WERI-Rb-1 (cell line): ENCODE data around the gene ZBTB20.

Experiments used
- DNase-seq: peaks from one replicate; pipeline ENCODE4 v3.0.0-alpha.2; 2020
- H3K27ac ChIP-seq: fragments of 250-450 bp; sonication (Bioruptor Pico); 2 replicates; pipeline ENCODE4 v1.5.1; 2020; ENCODE audit warnings: mild to moderate bottlenecking, moderate library complexity
- H3K27me3 ChIP-seq: fragments of 250-450 bp; sonication (Bioruptor Pico); 2 replicates; pipeline ENCODE4 v1.5.1; 2021; ENCODE audit warnings: mild to moderate bottlenecking, low read depth, moderate library complexity; ENCODE audit not compliant: insufficient read depth, severe bottlenecking
- H3K36me3 ChIP-seq: fragments of 250-450 bp; sonication (Bioruptor Pico); 2 replicates; pipeline ENCODE4 v1.5.1; 2020; ENCODE audit warnings: mild to moderate bottlenecking, moderate library complexity
- H3K4me3 ChIP-seq: 2 replicates; pipeline ENCODE4 v1.5.1; 2011; ENCODE audit warnings: low read depth, mild to moderate bottlenecking, control low read depth, low read length
- H3K9me3 ChIP-seq: fragments of 250-450 bp; sonication (Bioruptor Pico); 2 replicates; pipeline ENCODE4 v1.5.1; 2021; ENCODE audit warnings: mild to moderate bottlenecking, moderate library complexity; ENCODE audit not compliant: severe bottlenecking
- TF ChIP-seq, protein P1 (sequence below): IDR thresholded peaks from 2 replicates; pipeline ENCODE4 v1.5.1; 2011; ENCODE audit warnings: low read depth, mild to moderate bottlenecking, control low read depth, inconsistent platforms, low read length

The ZBTB20 gene

GRCh38 chr3:114363554-114364202, 783.4 kb downstream of the ZBTB20 start:
- peaks cover 10% of the 10 kb centered on the region for H3K27me3 ChIP-seq
- H3K36me3 ChIP-seq = no peaks in the 10 kb centered on the region
- no peaks in the 10 kb centered on the region for H3K9me3 ChIP-seq
- no peak for DNase-seq
- H3K27ac ChIP-seq = no peak overlapping the region
- TF ChIP-seq, protein P1, sequence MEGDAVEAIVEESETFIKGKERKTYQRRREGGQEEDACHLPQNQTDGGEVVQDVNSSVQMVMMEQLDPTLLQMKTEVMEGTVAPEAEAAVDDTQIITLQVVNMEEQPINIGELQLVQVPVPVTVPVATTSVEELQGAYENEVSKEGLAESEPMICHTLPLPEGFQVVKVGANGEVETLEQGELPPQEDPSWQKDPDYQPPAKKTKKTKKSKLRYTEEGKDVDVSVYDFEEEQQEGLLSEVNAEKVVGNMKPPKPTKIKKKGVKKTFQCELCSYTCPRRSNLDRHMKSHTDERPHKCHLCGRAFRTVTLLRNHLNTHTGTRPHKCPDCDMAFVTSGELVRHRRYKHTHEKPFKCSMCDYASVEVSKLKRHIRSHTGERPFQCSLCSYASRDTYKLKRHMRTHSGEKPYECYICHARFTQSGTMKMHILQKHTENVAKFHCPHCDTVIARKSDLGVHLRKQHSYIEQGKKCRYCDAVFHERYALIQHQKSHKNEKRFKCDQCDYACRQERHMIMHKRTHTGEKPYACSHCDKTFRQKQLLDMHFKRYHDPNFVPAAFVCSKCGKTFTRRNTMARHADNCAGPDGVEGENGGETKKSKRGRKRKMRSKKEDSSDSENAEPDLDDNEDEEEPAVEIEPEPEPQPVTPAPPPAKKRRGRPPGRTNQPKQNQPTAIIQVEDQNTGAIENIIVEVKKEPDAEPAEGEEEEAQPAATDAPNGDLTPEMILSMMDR = no peak
- H3K4me3 ChIP-seq = no peak overlapping the region

DNA sequence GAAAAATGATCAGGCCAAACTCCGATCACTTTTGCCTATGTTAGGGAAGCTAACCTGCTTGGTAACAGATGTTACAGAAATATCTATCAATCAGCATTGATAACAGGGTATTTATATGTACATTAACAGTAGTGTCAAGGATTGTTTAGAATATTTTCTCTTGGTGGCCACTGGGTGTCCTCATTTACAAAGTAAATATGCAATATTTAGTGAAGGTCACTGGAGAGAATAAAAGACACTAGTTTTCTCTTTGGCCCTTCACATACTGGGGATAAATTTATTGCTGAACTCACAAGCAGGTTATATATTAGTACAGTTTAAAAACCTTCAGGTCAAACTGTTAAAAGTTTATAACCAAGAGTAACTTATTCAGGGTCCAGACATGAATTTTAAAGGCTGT, 784.3 kb downstream of the ZBTB20 start:
- no peak for DNase-seq
- Histone ChIP-seq H3K4me3 (no peak overlapping the region), H3K36me3 (no peaks in the 10 kb centered on the region), H3K27ac (no peak overlapping the region), H3K9me3 (no peaks in the 10 kb centered on the region), H3K27me3 (peaks cover 10% of the 10 kb centered on the region)
- TF ChIP-seq, protein P1 = 0 out of 2 replicates have a peak, but pooled peaks have one; percentile 3

DNA sequence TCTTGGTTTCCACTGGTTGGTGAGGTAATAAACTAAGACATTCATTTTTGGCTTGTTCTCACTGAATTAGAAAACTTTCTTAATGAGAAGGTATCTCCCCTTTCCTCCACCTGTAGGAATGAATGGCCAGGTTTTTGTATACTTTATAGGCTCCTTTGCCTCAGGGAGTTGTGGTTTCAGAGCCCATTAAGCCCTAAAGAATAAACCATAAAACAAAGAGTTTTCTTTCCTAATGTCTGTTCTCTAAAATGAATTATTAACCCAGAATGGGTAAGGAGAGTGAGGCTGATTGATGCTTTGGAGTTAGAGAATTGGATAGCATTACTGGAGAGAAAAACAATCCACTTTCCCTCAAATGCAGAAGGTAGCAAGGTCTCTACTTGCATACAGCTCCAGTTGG, 785.7 kb downstream of the ZBTB20 start:
- H3K4me3 ChIP-seq = no peak overlapping the region
- no peaks in the 10 kb centered on the region for H3K36me3 ChIP-seq
- H3K9me3 ChIP-seq = no peaks in the 10 kb centered on the region
- no peak overlapping the region for H3K27ac ChIP-seq
- TF ChIP-seq, protein P1 = no peak
- DNase-seq = no peak
- H3K27me3 ChIP-seq = peaks cover 9% of the 10 kb centered on the region

DNA sequence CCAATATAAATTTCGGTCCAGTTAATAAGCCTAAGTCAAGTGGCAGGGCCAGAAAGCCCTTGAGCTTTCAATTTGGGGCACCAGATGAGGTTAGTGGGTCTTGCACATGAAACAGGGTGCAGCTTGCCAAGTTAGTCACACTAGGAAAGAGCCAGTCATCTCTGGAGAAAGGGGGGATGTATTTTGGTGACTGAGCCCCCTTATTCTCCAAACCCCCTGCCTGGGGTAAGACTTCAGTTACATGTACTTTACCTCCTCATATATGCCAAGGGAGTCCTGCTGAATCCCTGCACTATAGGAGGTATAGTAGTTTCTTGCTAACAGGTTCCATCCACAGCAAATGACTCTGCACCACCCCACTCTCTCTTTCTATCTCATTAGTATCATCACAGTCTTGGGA, 790.6 kb downstream of the ZBTB20 start:
- Histone ChIP-seq H3K4me3 (no peak overlapping the region), H3K27me3 (peaks cover 3% of the 10 kb centered on the region), H3K27ac (no peak overlapping the region), H3K9me3 (no peaks in the 10 kb centered on the region), H3K36me3 (no peaks in the 10 kb centered on the region)
- no peak for DNase-seq
- TF ChIP-seq, protein P1 = no peak

DNA sequence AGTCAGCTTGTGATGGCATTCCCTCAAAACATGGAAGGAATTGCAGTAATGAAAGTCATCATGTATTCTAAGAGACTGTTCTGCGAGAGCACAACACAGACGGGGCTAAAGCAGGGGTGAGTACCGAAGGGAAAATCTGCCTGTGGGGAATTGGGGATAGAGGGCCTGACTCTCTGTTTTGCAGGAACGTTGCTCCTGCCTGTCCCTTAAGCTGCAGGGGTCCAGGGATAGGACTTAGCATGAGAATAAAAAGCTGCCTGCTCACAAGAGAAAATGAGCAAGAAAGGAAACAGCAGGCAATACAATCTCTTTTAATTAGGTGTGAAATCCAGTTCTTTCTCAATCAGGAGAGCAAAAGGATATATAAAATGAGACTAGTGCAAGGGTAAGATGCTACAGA, 791.0 kb downstream of the ZBTB20 start:
- Histone ChIP-seq H3K27ac (no peak overlapping the region), H3K4me3 (no peak overlapping the region), H3K27me3 (peaks cover 3% of the 10 kb centered on the region), H3K36me3 (no peaks in the 10 kb centered on the region), H3K9me3 (no peaks in the 10 kb centered on the region)
- DNase-seq = no peak
- TF ChIP-seq, protein P1 = no peak

- TF ChIP-seq, protein P1 = no peak
- H3K4me3 ChIP-seq = no peak overlapping the region
- H3K36me3 ChIP-seq = no peaks in the 10 kb centered on the region
- peaks cover 3% of the 10 kb centered on the region for H3K27me3 ChIP-seq
- no peak for DNase-seq
- H3K9me3 ChIP-seq = no peaks in the 10 kb centered on the region
- H3K27ac ChIP-seq = no peak overlapping the region
These were observed 791.4 kb downstream of the ZBTB20 start for GRCh38 chr3:114355653-114356052.
